HepG2 (cell line): ENCODE results near the gene OPRD1. TPM values are rescaled to one million over a fixed set of nuclear protein-coding genes. Genes with fewer than 3 reads are reported as not detected.

Source experiments
- CBX5 ChIP-seq: sonication (generic); formaldehyde crosslinking; IDR thresholded peaks from 2 replicates; pipeline ENCODE4 v1.4.0; 2020; ENCODE audit warnings: missing genetic modification reagents, borderline replicate concordance
- DRAP1 ChIP-seq: IDR thresholded peaks from 2 replicates; pipeline ENCODE4 v1.6.1; 2016; ENCODE audit warnings: missing genetic modification reagents, missing compliant biosample characterization
- FLYWCH1 ChIP-seq: sonication (generic); formaldehyde crosslinking; IDR thresholded peaks from 2 replicates; pipeline ENCODE4 v1.8.1; 2023; ENCODE audit warnings: mild to moderate bottlenecking, missing genetic modification reagents
- FOXA3 ChIP-seq: IDR thresholded peaks from 2 replicates; pipeline ENCODE4 v1.6.1; 2016; ENCODE audit warnings: missing genetic modification reagents, missing compliant biosample characterization
- MAFG ChIP-seq: sonication (generic); formaldehyde crosslinking; IDR thresholded peaks from 2 replicates; pipeline ENCODE4 v1.5.1; 2020; ENCODE audit warnings: mild to moderate bottlenecking, missing genetic modification reagents
- NAIF1 ChIP-seq: sonication (generic); formaldehyde crosslinking; IDR thresholded peaks from 2 replicates; pipeline ENCODE4 v1.5.0; 2020; ENCODE audit warnings: mild to moderate bottlenecking, missing genetic modification reagents, borderline replicate concordance
- PHB2 ChIP-seq: fragments of 450-650 bp; IDR thresholded peaks from 2 replicates; pipeline ENCODE4 v1.6.1; 2018; ENCODE audit not compliant: partially characterized antibody
- PRDM10 ChIP-seq: sonication (generic); formaldehyde crosslinking; IDR thresholded peaks from 2 replicates; pipeline ENCODE4 v1.4.0; 2020; ENCODE audit warnings: low read depth, missing genetic modification reagents
- RELA ChIP-seq: sonication (generic); formaldehyde crosslinking; IDR thresholded peaks from 2 replicates; pipeline ENCODE4 v1.4.0; 2020; ENCODE audit warnings: missing genetic modification reagents
- ZFP91 ChIP-seq: sonication (generic); formaldehyde crosslinking; IDR thresholded peaks from 2 replicates; pipeline ENCODE4 v1.9.0; 2022; ENCODE audit warnings: missing genetic modification reagents, mild to moderate bottlenecking, borderline replicate concordance
- ZNF160 ChIP-seq: sonication (generic); formaldehyde crosslinking; IDR thresholded peaks from 2 replicates; pipeline ENCODE4 v1.8.0; 2022; ENCODE audit warnings: mild to moderate bottlenecking, inconsistent platforms, missing genetic modification reagents
- ZNF484 ChIP-seq: sonication (generic); formaldehyde crosslinking; IDR thresholded peaks from 2 replicates; pipeline ENCODE4 v1.5.1; 2020; ENCODE audit warnings: mild to moderate bottlenecking, low read depth, missing genetic modification reagents, borderline replicate concordance
- ZNF564 ChIP-seq: sonication (generic); formaldehyde crosslinking; IDR thresholded peaks from 2 replicates; pipeline ENCODE4 v1.8.1; 2023; ENCODE audit warnings: mild to moderate bottlenecking, missing genetic modification reagents
- ZNF768 ChIP-seq: sonication (generic); formaldehyde crosslinking; IDR thresholded peaks from 2 replicates; pipeline ENCODE4 v1.4.0; 2020; ENCODE audit warnings: missing genetic modification reagents
- polyA plus RNA-seq, 8 experiments: library from polyadenylated mRNA; depleted of rRNA in 3 of 8; stranded (reverse) in 7 of 8; unstranded in 1 of 8; fragments of >200 nt; fragmentation: Illumina TruSeq in 4 of 8; extraction: Trizol in 4 of 8; gene quantifications; 2 replicates each; pipeline versions ENCODE4 v1.2.1 to v1.2.3, GENCODE V29; 2011 to 2016; ENCODE audit warnings: low read depth in 4 of 8, missing spikeins in 1 of 8, mixed read lengths in 1 of 8; ENCODE audit not compliant: insufficient read depth in 1 of 8
- total RNA-seq, 5 experiments: library from RNA; depleted of rRNA; stranded (reverse); fragments of >200 nt; fragmentation: Illumina TruSeq; extraction: Trizol; gene quantifications; 2 replicates each; pipeline ENCODE4 v1.2.3, GENCODE V29; 2016; ENCODE audit warnings: low read depth in 1 of 5
- TF ChIP-seq, protein P1 (sequence below): IDR thresholded peaks from 2 replicates; pipeline ENCODE4 v1.6.1; 2012; ENCODE audit warnings: inconsistent platforms
- TF ChIP-seq, protein P2 (sequence below): sonication (generic); formaldehyde crosslinking; IDR thresholded peaks from 2 replicates; pipeline ENCODE4 v1.5.0; 2020; ENCODE audit warnings: mild to moderate bottlenecking, missing genetic modification reagents
- TF ChIP-seq, protein P3 (sequence below), 2 experiments: fragments of 450-650 bp in 1 of 2; sonication (generic) in 1 of 2; formaldehyde crosslinking; IDR thresholded peaks; 2 replicates each; pipeline versions ENCODE4 v1.5.0 to v1.8.0; 2020 to 2022; ENCODE audit warnings: mild to moderate bottlenecking in 1 of 2, missing genetic modification reagents in 1 of 2
- TF ChIP-seq, protein P4 (sequence below): sonication (generic); formaldehyde crosslinking; IDR thresholded peaks from 2 replicates; pipeline ENCODE4 v1.4.0; 2020; ENCODE audit warnings: missing genetic modification reagents, mild to moderate bottlenecking, borderline replicate concordance

OPRD1 gene
- total and polyA plus RNA-seq, 2 of the 13 experiments (the other 11 are each of a cell fraction or from before 2014, with no cell fraction given), result 0.02 to 0.03 TPM

GRCh38 chr1:28871631-28872401 is 59.8 kb downstream of the OPRD1 start (continued):
- TF ChIP-seq ZFP91 (CRISPR knock-in tag) (peak; percentile 45; the same call in 1 of the 2 replicates), FOXA3 (CRISPR knock-in tag) (0 out of 2 replicates have a peak, but pooled peaks have one; percentile 8), ZNF160 (CRISPR knock-in tag) (no peak), RELA (CRISPR knock-in tag) (no peak), ZNF768 (peak; percentile 24; the same call in 1 of the 2 replicates), PHB2 (no peak), CBX5 (no peak), NAIF1 (CRISPR knock-in tag) (no peak), FLYWCH1 (no peak), DRAP1 (peak; percentile 16; the same call in 1 of the 2 replicates), ZNF484 (CRISPR knock-in tag) (no peak), MAFG (no peak), ZNF564 (CRISPR knock-in tag) (no peak), PRDM10 (0 out of 2 replicates have a peak, but pooled peaks have one; percentile 11)
- TF ChIP-seq, protein P1, sequence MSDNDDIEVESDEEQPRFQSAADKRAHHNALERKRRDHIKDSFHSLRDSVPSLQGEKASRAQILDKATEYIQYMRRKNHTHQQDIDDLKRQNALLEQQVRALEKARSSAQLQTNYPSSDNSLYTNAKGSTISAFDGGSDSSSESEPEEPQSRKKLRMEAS, result peak; percentile 32; the same call in 1 of the 2 replicates
- TF ChIP-seq, protein P2, sequence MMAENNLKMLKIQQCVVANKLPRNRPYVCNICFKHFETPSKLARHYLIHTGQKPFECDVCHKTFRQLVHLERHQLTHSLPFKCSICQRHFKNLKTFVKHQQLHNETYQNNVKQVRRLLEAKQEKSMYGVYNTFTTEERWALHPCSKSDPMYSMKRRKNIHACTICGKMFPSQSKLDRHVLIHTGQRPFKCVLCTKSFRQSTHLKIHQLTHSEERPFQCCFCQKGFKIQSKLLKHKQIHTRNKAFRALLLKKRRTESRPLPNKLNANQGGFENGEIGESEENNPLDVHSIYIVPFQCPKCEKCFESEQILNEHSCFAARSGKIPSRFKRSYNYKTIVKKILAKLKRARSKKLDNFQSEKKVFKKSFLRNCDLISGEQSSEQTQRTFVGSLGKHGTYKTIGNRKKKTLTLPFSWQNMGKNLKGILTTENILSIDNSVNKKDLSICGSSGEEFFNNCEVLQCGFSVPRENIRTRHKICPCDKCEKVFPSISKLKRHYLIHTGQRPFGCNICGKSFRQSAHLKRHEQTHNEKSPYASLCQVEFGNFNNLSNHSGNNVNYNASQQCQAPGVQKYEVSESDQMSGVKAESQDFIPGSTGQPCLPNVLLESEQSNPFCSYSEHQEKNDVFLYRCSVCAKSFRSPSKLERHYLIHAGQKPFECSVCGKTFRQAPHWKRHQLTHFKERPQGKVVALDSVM, result peak; percentile 41; the same call in 1 of the 2 replicates
- TF ChIP-seq, protein P3, sequence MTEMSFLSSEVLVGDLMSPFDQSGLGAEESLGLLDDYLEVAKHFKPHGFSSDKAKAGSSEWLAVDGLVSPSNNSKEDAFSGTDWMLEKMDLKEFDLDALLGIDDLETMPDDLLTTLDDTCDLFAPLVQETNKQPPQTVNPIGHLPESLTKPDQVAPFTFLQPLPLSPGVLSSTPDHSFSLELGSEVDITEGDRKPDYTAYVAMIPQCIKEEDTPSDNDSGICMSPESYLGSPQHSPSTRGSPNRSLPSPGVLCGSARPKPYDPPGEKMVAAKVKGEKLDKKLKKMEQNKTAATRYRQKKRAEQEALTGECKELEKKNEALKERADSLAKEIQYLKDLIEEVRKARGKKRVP (CRISPR knock-in tag; IDR thresholded peaks at IDR 0.05), result no peak
- TF ChIP-seq, protein P4, sequence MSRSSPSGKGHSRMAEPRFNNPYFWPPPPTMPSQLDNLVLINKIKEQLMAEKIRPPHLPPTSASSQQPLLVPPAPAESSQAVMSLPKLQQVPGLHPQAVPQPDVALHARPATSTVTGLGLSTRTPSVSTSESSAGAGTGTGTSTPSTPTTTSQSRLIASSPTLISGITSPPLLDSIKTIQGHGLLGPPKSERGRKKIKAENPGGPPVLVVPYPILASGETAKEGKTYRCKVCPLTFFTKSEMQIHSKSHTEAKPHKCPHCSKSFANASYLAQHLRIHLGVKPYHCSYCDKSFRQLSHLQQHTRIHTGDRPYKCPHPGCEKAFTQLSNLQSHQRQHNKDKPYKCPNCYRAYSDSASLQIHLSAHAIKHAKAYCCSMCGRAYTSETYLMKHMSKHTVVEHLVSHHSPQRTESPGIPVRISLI (CRISPR knock-in tag), result peak; percentile 17; the same call in 1 of the 2 replicates
